ENCODE data around the gene NIPBL. TPM values are rescaled to one million over a fixed set of nuclear protein-coding genes. Genes with fewer than 3 reads are reported as not detected.

Gene NIPBL
- total and polyA plus RNA-seq, 2 of the 13 experiments (the other 11 are each of a cell fraction or from before 2014, with no cell fraction given): 12.3 to 32.3 TPM

DNA sequence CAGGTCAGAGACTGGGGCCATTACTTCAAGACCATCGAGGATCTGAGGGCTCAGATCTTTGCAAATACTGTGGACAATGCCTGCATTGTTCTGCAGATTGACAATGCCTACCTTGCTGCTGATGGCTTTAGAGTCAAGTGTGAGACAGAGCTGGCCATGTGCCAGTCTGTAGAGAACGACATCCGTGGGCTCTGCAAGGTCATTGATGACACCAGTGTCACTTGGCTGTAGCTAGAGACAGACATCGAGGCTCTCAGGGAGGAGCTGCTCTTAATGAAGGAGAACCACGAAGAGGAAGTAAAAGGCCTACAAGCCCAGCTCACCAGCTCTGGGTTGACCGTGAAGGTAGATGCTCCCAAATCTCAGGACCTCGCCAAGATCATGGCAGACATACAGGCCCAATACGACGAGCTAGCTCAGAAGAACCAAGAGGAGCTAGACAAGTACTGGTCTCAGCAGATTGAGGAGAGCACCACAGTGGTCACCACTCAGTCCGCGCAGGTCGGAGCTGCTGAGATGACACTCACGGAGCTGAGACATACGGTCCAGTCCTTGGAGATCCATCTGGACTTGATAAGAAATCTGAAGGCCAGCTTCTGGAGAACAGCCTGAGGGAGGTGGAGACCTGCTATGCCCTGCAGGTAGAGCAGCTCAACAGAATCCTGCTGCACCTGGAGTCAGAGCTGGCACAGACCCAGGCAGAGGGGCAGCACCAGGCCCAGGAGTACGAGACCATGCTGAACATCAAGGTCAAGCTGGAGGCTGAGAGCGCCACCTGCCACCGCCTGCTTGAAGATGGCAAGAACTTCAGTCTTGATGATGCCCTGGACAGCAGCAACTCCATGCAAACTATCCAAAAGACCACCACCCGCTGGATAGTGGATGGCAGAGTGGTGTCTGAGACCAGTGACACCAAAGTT is 9.3 kb downstream of the NIPBL start:
- in situ Hi-C loops (cut with HindIII; ENCODE audit: extremely low pct_ligation_motif_present, low pct_unique_long_range_greater_than_20kb): no loop called here
- ChIA-PET POLR2A (no interaction called here), CTCF (ENCODE audit: low intra/inter-chr PET ratio, low total read pairs) (no interaction called here)

More for the DNA sequence above, 9.3 kb downstream of the NIPBL start:
- ATAC-seq: no peak
- Histone ChIP-seq H3K79me2 (ENCODE audit: insufficient read depth, low read length) (peaks cover 100% of the 10 kb centered on the region), H4K20me1 (ENCODE audit: insufficient read depth, low read length) (peaks cover 56% of the 10 kb centered on the region), H3K4me2 (ENCODE audit: low read depth, low read length) (no peak overlapping the region), H3K27ac (ENCODE audit: extremely low read length, insufficient read depth, low read length) (no peak overlapping the region), H3K36me3 (replicated peaks in 1 of 2; ENCODE audit: control insufficient read depth in 1 of 2, insufficient read depth in 2 of 2, low read length in 2 of 2) (peaks cover 0 to 6% of the 10 kb centered on the region in 2 experiments; a peak in 3 of 5 replicates), H3K9ac (ENCODE audit: insufficient read depth, low read depth, low read length) (no peak overlapping the region), H3K9me3 (ENCODE audit: low read length) (no peaks in the 10 kb centered on the region), H3K27me3 (ENCODE audit: control insufficient read depth in 1 of 2, insufficient read depth in 2 of 2, low read length in 2 of 2) (no peaks in the 10 kb centered on the region), H3K4me1 (ENCODE audit: insufficient read depth, low read length) (peaks cover 36% of the 10 kb centered on the region), H2AFZ (ENCODE audit: low read length) (no peak overlapping the region), H3K4me3 (replicated peaks in 1 of 3; ENCODE audit: insufficient read depth in 1 of 3, low read depth in 2 of 3, low read length in 3 of 3) (no peak overlapping the region)
- no TSS peak for BruUV-seq (replicated peaks)
- WGBS (ENCODE audit: low lambda C conversion rate): 95% methylated on average over 14 of the region's 18 CpGs
- TF ChIP-seq, protein P1, sequence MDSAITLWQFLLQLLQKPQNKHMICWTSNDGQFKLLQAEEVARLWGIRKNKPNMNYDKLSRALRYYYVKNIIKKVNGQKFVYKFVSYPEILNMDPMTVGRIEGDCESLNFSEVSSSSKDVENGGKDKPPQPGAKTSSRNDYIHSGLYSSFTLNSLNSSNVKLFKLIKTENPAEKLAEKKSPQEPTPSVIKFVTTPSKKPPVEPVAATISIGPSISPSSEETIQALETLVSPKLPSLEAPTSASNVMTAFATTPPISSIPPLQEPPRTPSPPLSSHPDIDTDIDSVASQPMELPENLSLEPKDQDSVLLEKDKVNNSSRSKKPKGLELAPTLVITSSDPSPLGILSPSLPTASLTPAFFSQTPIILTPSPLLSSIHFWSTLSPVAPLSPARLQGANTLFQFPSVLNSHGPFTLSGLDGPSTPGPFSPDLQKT (CRISPR knock-in tag; IDR thresholded peaks at IDR 0.05; ENCODE audit: borderline replicate concordance): no peak
- no peak for TF ChIP-seq DMAP1 (CRISPR knock-in tag; IDR thresholded peaks at IDR 0.05)
- TF ChIP-seq ZNF883 (CRISPR knock-in tag; IDR thresholded peaks at IDR 0.05; ENCODE audit: not compliant biosample characterization): no peak
- TF ChIP-seq ZNF776 (CRISPR knock-in tag; IDR thresholded peaks at IDR 0.05): 0 out of 2 replicates have a peak, but pooled peaks have one; percentile 31
- TF ChIP-seq POGZ (CRISPR knock-in tag; IDR thresholded peaks at IDR 0.05): peak; percentile 33; the same call in 1 of the 2 replicates
- TF ChIP-seq, protein P2, sequence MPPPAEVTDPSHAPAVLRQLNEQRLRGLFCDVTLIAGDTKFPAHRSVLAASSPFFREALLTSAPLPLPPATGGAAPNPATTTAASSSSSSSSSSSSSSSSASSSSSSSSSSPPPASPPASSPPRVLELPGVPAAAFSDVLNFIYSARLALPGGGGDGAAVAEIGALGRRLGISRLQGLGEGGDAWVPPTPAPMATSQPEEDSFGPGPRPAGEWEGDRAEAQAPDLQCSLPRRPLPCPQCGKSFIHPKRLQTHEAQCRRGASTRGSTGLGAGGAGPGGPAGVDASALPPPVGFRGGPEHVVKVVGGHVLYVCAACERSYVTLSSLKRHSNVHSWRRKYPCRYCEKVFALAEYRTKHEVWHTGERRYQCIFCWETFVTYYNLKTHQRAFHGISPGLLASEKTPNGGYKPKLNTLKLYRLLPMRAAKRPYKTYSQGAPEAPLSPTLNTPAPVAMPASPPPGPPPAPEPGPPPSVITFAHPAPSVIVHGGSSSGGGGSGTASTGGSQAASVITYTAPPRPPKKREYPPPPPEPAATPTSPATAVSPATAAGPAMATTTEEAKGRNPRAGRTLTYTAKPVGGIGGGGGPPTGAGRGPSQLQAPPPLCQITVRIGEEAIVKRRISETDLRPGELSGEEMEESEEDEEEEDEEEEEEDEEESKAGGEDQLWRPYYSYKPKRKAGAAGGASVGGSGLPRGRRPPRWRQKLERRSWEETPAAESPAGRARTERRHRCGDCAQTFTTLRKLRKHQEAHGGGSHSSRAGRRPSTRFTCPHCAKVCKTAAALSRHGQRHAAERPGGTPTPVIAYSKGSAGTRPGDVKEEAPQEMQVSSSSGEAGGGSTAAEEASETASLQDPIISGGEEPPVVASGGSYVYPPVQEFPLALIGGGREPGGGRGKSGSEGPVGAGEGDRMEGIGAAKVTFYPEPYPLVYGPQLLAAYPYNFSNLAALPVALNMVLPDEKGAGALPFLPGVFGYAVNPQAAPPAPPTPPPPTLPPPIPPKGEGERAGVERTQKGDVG (CRISPR knock-in tag; IDR thresholded peaks at IDR 0.05; ENCODE audit: borderline replicate concordance): no peak
- no peak for TF ChIP-seq SOX13 (IDR thresholded peaks at IDR 0.05)
- TF ChIP-seq SOX13 (CRISPR knock-in tag; conservative IDR thresholded peaks at IDR 0.05 in 1 of 2, IDR thresholded peaks at IDR 0.05 in 1 of 2): 0 out of 4 replicates have a peak, but pooled peaks of 1 of the 2 experiments have one; percentile 37
- intact Hi-C loops (cut with micrococcal nuclease; ENCODE audit: unreplicated experiment): loop anchor here (1.0 kb wide), 1 partner anchor 34 kb away; no protein-coding TSS in a partner anchor
- no peak for FAIRE-seq
- DNase-seq (ENCODE audit: low spot score): no peak

Data from HepG2 (cell line).